Glomerular visceral epithelial cell (primary cell): ENCODE results near the gene KCNIP4.
"Not testable (repeated sequence)": the region's sequence is repeated elsewhere in the genome, so short reads cannot be mapped to it uniquely, and the experiment has no call there.

Source experiments
- DNase-seq: peaks from one replicate; pipeline ENCODE4 v3.0.0-alpha.2; 2016; ENCODE audit errors: extremely low spot score

Gene KCNIP4

DNA sequence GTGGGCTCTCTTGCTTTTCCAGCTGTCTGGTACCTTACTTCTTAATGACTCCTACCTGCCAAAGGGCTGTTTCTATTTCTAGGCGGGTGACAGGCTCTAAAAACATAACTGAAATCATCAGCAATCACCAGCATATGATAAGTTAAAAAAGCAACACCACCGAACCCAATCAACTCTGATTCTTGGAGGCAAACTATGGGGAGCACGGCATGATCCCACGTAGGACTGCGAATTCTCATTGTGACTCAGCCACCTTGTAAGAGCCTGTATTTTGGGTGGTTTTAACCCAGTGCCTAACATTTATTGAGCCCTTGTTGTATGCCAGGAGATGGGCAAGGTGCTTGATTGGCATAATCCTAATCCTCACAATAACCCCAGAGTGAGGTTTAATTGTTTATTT lies 1091.5 kb downstream of the KCNIP4 start:
- DNase-seq, result no peak

DNA sequence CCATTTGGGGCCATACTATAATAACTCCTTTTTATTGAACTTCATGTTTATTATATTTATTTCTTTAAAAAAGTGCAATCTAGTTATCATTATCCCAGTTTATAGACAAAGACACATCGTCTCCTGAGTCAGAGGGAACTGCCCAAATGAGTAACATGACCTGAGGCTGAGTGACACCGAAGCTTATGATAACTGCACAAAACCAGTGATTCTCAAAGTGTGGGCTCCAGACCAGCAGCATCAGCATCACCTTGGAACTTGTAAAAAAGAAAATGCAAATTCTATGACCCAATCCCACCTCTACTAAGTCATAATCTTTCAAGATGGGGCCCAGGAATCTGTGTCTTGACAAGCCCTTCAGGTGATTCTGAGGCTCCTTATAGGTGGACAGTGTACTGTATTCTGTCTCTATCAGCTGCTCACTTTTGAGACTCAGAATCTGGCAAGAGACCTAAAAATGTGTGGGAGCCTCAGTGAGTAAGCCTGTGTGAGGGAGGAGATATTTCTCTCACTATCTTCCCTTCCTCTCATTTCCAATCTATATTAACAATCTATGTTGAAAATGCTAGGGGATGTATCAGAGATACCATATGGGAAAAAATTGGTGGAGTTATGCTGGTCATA lies 1101.3 kb downstream of the KCNIP4 start:
- no peak for DNase-seq

DNA sequence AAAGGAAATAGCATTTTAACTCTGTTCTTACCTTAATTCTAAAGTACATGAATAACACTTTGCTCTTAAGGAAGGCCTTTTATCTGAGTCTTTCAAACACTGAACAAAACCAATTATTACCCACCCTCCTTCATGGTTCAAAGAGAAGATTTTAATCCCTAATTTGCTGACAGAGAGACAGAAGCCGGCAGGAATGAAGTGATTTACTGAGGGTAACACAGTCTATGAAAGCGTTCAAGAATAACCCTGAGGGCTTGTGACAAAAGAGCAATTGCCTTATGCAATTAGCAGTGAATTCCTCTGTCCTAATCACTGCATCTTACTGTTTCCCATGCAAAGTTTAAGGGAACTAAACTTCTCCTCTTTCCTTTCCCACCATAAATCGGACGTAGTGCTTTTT lies 1104.3 kb downstream of the KCNIP4 start:
- DNase-seq, result no peak

DNA sequence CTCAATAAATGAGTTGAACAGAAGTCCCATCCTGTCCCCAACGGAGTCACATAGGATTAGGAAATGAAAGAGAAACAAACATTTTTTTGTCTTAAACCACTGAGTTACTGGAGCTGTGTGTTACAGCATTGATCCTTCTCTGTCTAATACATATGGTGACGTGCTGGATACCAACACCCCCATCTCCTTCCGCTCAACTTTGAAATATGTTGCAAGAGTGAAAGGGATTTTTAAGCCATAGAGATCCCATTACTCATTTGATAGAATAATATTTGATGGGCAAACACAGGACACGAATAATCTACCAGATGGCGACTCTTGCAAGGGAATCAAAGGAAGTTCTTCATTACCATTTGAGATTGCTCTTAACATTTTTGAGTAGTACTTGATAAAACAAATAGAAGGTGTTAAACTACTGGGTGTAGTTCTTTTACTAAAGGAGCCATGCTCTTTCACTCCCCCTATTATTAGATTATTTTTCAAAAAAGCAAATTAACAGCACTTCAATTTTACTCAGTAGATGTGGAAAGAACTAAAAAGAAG lies 1107.9 kb downstream of the KCNIP4 start:
- no peak for DNase-seq

DNA sequence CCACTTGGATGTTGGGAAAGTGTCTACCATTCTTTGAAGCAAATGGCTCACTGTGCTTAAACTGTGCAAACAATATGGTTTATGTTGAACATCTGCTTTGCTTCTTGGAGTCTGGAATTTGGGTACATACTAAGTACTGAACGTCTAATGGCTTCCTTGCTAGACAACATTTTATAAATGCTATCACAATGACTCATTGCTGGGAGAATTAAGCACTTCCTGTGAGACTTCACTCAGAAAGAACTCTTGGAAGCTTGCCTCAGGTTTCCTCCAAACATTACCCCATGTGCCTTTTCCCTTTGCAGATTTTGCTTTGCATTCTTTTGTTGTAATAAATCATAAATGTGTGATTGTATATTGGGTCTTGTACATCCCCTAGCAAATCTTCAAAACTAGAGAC lies 1108.6 kb downstream of the KCNIP4 start:
- DNase-seq, result peak; percentile 63

DNA sequence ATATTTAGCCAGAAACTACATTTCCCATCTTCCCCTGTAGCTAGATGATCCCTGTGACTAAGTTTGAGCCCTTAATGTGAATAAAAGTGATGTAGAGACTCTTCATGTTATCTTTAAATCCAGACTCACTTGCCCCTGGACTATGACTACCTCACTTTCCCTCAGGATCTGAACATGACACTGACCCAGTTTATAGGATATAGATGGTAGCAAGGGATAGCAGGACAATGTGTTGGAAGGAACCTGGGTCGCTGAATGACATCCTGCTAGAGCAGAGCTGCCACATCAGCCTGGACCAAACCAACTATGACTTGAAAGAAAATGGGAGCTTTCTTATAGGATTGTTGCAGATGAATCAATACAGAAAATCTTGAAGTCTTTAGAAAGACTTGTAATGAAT lies 1110.1 kb downstream of the KCNIP4 start:
- no peak for DNase-seq

DNA sequence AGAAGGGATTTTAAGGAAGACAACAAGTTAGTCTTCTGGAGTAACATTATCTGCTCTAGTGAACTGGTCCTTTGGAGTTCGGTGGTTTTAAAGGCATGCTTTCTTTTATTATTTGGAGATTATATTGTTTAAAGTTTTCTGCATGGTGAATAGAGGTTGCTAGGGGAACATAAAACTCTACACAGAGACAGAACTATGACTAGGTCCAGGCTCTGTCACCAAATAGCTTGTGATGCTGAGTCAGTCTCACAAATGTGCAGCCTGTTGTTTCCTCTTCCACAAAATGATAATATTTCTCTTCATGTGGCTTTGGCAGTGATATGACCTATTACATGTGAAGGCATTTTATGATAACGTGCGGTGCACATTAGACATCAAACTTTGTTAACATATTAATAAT lies 1115.7 kb downstream of the KCNIP4 start:
- peak; percentile 30 for DNase-seq

DNA sequence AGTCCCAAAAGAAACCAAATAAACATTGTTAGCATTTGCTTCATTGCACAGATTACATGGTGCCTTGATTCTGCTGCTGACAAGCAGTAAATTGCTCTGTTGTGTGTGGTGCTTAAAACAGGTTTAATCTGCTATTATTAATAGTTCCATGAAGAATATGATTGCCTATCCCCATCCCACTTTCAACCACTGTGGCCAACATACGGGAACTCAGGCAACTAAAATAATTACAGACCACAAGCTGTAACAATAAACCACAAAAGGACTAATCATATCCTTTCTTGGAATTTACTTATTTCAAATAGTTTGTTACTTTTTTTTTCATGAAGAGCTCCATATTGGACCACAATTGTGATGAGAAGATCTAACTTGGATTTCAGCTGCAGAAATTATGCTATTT lies 1116.8 kb downstream of the KCNIP4 start:
- DNase-seq, result peak; percentile 9

DNA sequence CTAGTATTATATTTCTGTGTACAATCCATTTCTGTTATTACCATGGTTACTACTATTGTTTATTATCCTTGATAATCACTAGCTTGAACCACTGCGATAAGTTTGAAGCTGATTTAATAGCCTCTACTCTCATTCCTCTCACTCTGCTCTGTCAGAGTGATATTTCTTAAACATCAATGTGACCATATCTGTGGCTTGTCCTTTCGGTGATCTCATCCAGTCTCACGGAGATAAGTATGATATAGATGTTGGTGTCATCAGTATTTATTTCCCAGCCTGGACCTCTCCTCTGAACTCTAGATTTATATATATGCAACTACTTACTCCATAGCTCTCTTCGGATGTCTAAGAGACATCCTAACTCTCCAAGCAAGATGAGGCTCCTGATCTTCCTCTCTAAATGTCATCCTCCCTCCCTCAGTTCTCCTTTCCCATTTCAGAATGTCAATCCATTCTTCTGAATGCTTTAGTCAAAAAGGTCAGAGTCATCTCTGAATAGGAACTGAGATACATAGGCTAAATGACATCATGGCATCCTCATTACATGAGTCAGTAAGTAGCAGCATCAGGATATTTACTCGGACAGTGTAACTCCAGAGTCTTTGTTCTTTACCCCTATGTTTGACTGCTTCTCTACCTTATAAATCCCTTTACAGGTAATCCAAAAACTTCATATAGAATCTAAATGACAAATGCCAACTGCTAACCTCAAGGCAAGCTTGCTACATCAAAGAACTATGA lies 1118.8 kb downstream of the KCNIP4 start:
- no peak for DNase-seq

DNA sequence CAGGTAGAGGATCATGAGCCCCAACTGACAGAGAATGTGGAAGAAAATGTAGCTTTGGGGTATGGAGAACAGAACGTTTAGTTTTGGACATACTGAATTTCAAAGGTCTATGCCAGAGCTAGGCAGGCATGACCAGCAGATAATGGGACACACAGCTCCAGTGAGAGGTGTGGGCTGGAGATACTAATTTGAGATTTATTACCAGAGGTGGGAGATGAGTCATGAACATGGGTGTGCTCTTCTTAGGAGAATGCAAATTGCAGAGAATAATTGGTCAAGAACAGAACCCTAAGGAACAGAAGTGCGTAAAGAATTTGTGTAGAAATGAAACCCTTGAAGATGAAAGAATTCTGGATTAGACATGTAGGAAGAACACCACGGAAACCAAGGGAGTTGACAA lies 1123.1 kb downstream of the KCNIP4 start:
- DNase-seq, result no peak

DNA sequence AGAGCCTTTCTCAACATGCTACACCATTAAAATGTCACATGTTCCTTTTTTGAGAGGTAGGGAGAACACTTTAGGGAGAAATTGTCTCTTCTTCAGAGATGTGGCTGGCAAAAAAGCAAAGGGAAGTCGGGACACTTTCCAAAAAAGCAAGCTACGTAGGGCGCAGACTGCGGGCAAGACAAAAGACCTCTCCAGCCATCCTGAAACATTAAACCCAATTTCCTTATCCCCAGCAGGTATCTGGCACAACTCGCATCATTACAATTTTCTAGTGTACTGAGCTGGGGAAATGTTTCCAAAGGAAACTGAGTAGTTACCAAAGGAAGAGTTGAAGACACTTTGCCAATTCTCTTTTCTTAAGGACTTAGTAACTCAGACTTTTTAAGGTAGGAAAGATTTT lies 1132.3 kb downstream of the KCNIP4 start:
- no peak for DNase-seq

DNA sequence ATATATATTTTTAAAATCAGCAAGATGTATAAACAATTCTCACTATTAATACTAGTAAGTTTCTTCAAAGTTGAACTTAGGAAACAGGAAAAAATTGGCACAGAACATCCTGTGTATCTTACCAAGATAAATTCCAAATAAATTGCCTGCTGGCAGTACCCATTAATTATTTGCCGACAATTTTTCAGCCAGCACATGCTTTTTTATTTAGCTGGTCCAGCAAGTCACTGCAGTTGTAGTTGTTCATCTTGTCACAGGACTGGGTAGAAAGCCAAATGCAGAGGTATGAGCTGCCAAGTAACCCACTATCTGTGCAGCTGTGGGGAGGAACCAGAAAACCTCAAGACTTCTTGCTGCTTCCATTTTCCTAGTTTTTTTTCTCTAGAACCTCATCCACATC lies 1134.9 kb downstream of the KCNIP4 start:
- DNase-seq, result no peak

DNA sequence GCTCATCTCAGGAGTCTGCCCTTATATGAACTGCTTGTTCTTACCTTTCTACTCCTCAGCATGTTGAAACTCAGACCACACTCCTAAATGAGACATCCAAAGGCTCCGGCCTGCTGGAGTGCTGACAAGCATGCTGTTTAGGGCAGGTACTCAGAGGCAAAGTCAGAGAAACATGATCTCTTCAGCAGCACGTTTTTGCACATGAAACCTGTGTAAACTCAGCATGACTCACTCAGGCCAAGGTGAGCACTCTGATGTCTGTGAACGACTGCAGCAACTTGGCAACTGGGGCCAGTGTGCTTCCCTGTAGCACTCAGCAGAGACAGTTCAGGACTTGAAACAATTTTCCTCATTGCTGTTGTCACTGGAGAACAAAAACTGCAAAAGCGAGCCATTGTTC lies 1138.8 kb downstream of the KCNIP4 start:
- DNase-seq, result no peak

DNA sequence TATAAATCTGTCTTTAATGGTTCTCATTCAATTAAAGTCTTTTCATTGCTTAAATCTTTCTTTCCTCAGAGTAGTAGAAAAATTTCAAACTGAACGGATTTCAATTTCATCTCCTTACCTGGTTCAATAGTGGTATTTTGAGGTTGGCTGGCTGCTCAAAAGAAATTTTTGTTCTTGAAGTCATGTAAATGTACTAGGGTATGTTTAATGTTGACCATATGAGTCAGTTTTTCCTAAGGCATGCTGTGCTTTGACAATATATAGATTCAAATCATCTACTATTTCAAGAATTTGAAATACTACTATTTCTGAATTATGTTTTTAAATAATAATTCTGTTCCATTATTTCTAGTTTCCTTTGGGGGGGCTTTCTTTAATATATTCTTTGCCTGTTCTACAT lies 1142.9 kb downstream of the KCNIP4 start:
- no peak for DNase-seq

DNA sequence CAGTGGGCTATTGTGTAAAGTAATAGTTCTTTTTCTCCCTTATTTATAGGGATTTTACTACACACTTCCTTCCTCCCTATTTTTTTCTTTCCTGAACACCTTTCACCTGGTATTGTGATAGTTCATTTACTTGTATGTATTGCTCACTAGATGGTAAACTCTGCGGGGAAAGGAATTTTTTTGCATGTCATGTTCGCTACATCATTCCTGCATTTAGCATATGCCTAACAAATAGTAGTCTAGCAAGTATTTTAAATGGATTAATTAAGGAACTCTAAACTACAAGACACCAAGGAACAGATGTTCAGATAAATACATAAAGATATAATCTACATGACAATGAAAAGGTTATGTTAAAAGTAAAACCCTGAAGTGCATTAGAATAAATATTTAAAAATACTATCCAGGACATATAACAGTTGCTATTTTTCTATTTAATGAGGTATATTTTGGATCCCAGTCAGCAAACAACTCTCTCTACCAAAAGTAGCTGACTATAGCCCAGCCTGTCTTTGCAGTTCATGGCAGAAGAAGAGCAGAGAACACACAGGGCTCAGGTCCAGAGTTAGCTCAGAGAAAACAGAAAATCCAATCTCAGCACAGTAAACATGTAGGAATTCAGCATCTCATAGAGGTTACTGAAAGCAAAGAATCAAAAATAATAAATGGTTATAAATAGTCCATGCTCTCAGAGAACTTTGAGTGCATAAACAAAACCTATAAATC lies 1160.5 kb downstream of the KCNIP4 start:
- no peak for DNase-seq

DNA sequence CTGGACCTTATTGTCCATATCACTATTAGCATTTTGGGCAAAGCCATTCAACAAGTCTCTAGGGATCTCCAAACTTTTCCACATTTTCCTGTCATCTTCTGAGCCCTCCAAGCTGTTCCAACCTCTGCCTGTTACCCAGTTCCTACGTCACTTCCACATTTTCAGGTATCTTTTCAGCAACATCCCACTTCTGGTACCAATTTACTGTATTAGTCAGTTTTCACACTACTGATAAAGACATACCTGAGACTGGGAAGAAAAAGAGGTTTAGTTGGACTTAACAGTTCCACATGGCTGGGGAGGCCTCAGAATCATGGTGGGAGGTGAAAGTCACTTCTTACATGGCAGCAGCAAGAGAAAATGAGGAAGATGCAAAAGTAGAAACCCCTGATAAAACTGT lies 1165.4 kb downstream of the KCNIP4 start:
- not testable (repeated sequence) for DNase-seq

DNA sequence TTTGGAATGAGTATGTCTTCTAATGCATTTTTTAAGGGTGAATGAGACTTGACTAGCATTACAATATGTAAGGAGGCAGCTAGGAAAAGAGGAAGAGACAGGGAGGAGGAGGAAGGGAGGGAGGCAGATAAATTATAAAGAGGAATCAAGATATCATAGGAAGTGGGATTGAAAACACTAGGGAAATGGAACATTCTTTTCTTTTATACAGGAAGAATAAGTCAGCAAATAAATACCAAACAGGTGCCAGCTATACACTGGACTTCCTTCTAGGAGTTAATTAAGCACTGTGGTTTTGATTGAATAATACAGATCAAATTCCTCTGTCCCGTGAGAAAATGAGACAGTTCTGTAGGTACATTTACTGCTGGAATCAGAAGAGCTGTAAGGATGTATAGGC lies 1169.7 kb downstream of the KCNIP4 start:
- no peak for DNase-seq

DNA sequence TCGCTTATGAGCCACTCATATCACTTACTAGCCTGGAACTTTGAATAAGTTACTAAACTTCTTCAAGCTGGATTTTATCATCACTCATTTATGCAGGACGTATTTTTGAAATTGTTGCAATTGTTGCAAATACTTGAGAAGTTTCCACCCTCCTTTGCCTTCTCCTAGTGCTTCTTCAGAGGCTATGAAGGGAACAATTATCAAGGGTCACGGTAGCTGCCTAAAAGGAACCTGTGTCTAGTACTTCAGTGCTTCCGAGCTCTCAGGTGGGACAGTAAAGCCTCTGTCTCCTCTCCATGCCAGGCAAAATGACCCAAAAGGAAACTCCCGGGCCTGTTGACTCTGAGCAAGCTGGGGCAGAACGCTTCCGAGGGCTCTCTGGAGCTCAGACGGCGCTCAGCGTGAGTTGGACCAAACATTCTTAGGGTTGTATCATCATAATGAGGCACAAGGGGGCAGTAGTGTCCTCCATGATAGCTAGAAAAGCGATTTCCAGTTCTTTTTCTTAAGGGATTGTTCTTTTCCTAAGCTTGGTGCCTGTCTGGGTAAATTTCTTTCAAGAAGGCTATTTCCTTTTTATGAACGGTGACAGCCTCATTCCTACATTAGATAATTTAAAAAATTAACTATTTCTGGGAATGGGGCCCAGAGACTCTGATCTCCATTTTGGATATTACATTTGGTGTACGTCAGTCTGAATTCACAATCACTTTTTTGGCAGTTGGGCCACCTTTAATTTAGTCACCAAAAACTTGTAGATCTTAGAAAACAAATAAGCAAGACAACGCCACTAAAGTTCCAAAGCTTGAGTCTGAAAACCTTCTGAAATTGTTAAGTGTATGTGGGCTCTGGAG lies 1175.2 kb downstream of the KCNIP4 start:
- peak; percentile 66 for DNase-seq

DNA sequence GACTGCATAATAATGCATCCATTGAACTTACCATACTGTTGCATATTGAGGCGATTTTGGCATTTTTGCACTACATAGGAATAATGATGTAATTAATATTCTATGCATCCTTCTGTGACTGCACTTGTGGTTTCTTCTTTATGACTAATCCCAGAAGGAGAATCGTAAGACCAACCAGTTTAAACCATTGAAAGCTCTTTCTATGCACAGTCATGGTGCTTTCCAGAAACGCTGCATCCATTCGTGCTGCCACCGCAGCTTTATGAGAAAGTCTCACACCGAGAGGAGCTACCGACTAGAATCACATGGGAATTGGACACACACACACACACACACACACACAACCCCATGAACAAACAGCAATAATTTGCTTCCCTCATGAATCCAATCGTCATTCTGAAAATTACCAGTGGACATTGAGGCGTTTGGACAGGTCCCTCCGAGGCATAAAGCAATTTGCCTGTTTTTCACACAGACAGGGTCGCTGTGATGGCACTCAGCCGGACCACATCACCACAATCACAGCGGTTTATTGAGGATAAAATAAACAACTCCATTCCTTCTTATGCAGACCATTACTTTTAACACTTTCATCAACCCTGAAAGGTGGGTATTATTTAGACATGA lies 1184.1 kb downstream of the KCNIP4 start:
- peak; percentile 26 for DNase-seq

DNA sequence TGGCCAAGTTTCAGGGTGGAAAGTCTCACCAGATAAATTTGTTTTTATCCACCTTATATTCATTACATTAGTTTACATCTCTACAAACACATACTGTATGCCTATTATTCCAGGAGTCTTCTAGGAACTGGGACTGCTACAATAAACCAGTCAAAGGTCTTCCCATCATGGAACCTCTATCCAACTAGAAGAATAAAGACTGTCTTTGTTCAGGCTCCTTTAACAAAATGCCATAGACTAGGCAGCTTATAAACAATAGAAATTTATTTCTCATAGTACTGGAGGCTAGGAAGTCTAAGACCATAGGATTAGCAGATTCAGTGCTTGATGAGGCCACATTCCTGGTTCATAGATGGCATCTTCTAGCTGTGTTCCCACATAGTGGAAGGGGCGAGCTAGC lies 1186.7 kb downstream of the KCNIP4 start:
- DNase-seq, result no peak

DNA sequence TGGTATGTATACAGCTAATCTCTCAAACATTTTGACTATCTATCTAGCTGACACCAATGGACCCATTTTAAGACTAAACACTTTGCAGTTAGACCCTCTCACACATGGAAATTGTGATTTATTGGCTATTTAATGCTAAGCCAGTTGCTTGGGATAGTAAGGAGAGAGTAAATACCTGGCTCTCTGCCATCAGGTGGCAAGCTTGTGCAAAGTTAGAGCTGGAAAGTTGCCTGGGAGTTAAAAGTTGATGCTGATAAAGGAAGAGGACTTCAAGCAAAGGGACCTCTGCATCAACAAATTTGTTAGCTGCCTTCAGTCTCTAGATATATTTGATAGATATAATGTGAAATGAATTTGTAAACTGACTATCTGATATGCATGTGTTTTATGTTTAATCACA lies 1187.2 kb downstream of the KCNIP4 start:
- no peak for DNase-seq
